K562 (cell line): ENCODE measurements around the gene RTL10. TPM values are rescaled to one million over a fixed set of nuclear protein-coding genes. Genes with fewer than 3 reads are reported as not detected.

ENCODE experiments used
- ARID3B ChIP-seq: fragments of 250-450 bp; sonication (Bioruptor Pico); IDR thresholded peaks from 2 replicates; pipeline ENCODE4 v1.4.0; 2020; ENCODE audit warnings: borderline replicate concordance
- ATF2 ChIP-seq: sonication (generic); formaldehyde crosslinking; IDR thresholded peaks from 2 replicates; pipeline ENCODE4 v1.8.1; 2022; ENCODE audit warnings: missing genetic modification reagents
- BRD4 ChIP-seq: fragments of 200-600 bp; sonication (generic); IDR thresholded peaks from 2 replicates; pipeline ENCODE4 v1.6.1; 2017; ENCODE audit warnings: inconsistent platforms
- CEBPZ ChIP-seq: fragments of 150-350 bp; IDR thresholded peaks from 2 replicates; pipeline ENCODE4 v1.6.1; 2014; ENCODE audit warnings: low read depth, mild to moderate bottlenecking, low read length, borderline replicate concordance
- EP400 ChIP-seq: fragments of 450-650 bp; IDR thresholded peaks from 2 replicates; pipeline ENCODE4 v1.6.1; 2017; ENCODE audit warnings: antibody characterized with exemption, mild to moderate bottlenecking, moderate library complexity
- HDAC8 ChIP-seq: fragments of 450-650 bp; IDR thresholded peaks from 2 replicates; pipeline ENCODE4 v1.6.1; 2016; ENCODE audit warnings: mild to moderate bottlenecking, missing genetic modification characterization, moderate library complexity, missing compliant biosample characterization
- HMGN3 ChIP-seq: IDR thresholded peaks from 2 replicates; pipeline ENCODE4 v1.6.1; 2011; ENCODE audit warnings: borderline replicate concordance, low read depth, mild to moderate bottlenecking, mixed read lengths, low read length; ENCODE audit not compliant: insufficient read length; ENCODE audit errors: extremely low read depth
- ZNF398 ChIP-seq: fragments of 250-450 bp; sonication (Bioruptor Pico); IDR thresholded peaks from 2 replicates; pipeline ENCODE4 v1.8.0; 2021; ENCODE audit warnings: moderate library complexity, mild to moderate bottlenecking, inconsistent platforms
- ZNF408 ChIP-seq: fragments of 250-450 bp; sonication (Bioruptor Pico); IDR thresholded peaks from 2 replicates; pipeline ENCODE4 v1.4.0; 2020; ENCODE audit warnings: low read depth, mild to moderate bottlenecking, moderate library complexity
- ZNF75A ChIP-seq: fragments of 450-650 bp; formaldehyde crosslinking; IDR thresholded peaks from 2 replicates; pipeline ENCODE4 v1.4.0; 2020; ENCODE audit warnings: mild to moderate bottlenecking
- polyA plus RNA-seq, 8 experiments: library from polyadenylated mRNA; depleted of rRNA in 4 of 8; stranded (reverse) in 5 of 8; unstranded in 3 of 8; fragments of >200 nt; fragmentation: Nextera tagmentation in 2 of 8; fragmentation: Illumina TruSeq in 1 of 8; extraction: Ambion mirVana in 2 of 8; extraction: Trizol in 1 of 8; gene quantifications; 2 replicates each; pipeline versions ENCODE4 v1.2.1 to v1.2.3, GENCODE V29; 2011 to 2014; ENCODE audit warnings: inconsistent platforms in 1 of 8, missing spikeins in 1 of 8
- total RNA-seq, 7 experiments: library from RNA; depleted of rRNA in 6 of 7; stranded (reverse); fragments of >200 nt in 6 of 7; fragmentation: Illumina TruSeq in 2 of 7; extraction: Trizol in 2 of 7; gene quantifications; 2 replicates each; pipeline versions ENCODE4 v1.2.1 to v1.2.3, GENCODE V29; 2011 to 2021; ENCODE audit warnings: low replicate concordance in 1 of 7

RTL10 gene
- total and polyA plus RNA-seq, 9 of the 15 experiments (the other 6 are each of a cell fraction or from before 2014, with no cell fraction given), result 19.8 to 75.5 (median 32.5) TPM

GRCh38 chr22:19821523-19822300, 33.0 kb downstream of the RTL10 start (continued):
- TF ChIP-seq ZNF398 (CRISPR knock-in tag) (no peak), ATF2 (CRISPR knock-in tag) (no peak), CEBPZ (no peak), ZNF75A (CRISPR knock-in tag) (no peak), EP400 (no peak), ZNF408 (0 out of 2 replicates have a peak, but pooled peaks have one; percentile 1), HMGN3 (peak; percentile 68), HDAC8 (tag) (no peak), ARID3B (0 out of 2 replicates have a peak, but pooled peaks have one; percentile 67), BRD4 (no peak)
